ENCODE measurements around the gene CD68. TPM values are rescaled to one million over a fixed set of nuclear protein-coding genes. Genes with fewer than 3 reads are reported as not detected.

Gene CD68
- total and polyA plus RNA-seq, 7 experiments from 2014 or later: 0.12 to 176 (median 7.6) TPM

- peak within 1 kb of the TSS; percentile 79 for H3K4me3 ChIP-seq (ENCODE audit: low read length)
- Mint-ChIP-seq H3K9me3 (no peaks in the 10 kb centered on the region), H3K36me3 (peaks cover 0 to 3% (median 0%) of the 10 kb centered on the region in 5 donors), H3K27ac (peak within 1 kb of the TSS; percentile 75 to 95 (median 87)), H3K4me1 (peaks cover 7 to 19% (median 17%) of the 10 kb centered on the region in 7 donors), H3K4me3 (peak within 1 kb of the TSS; percentile 90 to 96 (median 94)), H3K27me3 (no peaks in the 10 kb centered on the region)
- no peaks in the 10 kb centered on the region for H3K9me3 ChIP-seq (ENCODE audit: control insufficient read depth in 2 of 3, low read length in 3 of 3)
- H3K4me1 ChIP-seq (ENCODE audit: control insufficient read depth in 2 of 2, insufficient read depth in 2 of 2, low read length in 2 of 2): peaks cover 5% of the 10 kb centered on the region in 2 donors
- H3K27me3 ChIP-seq (ENCODE audit: control insufficient read depth in 2 of 2, insufficient read depth in 2 of 2, low read length in 2 of 2): no peaks in the 10 kb centered on the region
- peak; percentile 47 to 87 (median 72) for DNase-seq
- POLR2A ChIA-PET: interaction anchor here (0.7 to 3.0 kb wide), 20 partner anchors 7 to 255 kb away, joined by 3 to 76 read pairs (median 4); partner anchors contain the start of genes ATP1B2, FXR2, MPDU1 and POLR2A
- peak within 1 kb of the TSS; percentile 93 for H3K27ac ChIP-seq (ENCODE audit: low read depth, low read length)
- CTCF ChIA-PET: interaction anchor here (0.6 to 2.2 kb wide), 9 partner anchors 8 to 576 kb away, joined by 3 to 18 read pairs (median 3); partner anchors contain the start of genes FXR2, SOX15, TP53 and WRAP53
- ATAC-seq: peak; percentile 97
- intact Hi-C loops (cut with micrococcal nuclease): loop anchor here (1.0 kb wide), 3 partner anchors 12 to 61 kb away; partner anchors contain the start of genes ATP1B2 (in 2 of the 2) and WRAP53 (in 2 of the 2)
- peaks cover 0 to 3% (median 0%) of the 10 kb centered on the region in 3 experiments for H3K36me3 ChIP-seq (ENCODE audit: control insufficient read depth in 2 of 3, insufficient read depth in 3 of 3, low read length in 3 of 3)
Measured at GRCh38 chr17:7627250-7628121, 48.0 kb downstream of the CD68 start, which contains the start of gene SAT2. Gene SAT2 (minus strand): TSS chr17:7627821. CDS start chr17:7627635, 186 bp downstream.

DNA sequence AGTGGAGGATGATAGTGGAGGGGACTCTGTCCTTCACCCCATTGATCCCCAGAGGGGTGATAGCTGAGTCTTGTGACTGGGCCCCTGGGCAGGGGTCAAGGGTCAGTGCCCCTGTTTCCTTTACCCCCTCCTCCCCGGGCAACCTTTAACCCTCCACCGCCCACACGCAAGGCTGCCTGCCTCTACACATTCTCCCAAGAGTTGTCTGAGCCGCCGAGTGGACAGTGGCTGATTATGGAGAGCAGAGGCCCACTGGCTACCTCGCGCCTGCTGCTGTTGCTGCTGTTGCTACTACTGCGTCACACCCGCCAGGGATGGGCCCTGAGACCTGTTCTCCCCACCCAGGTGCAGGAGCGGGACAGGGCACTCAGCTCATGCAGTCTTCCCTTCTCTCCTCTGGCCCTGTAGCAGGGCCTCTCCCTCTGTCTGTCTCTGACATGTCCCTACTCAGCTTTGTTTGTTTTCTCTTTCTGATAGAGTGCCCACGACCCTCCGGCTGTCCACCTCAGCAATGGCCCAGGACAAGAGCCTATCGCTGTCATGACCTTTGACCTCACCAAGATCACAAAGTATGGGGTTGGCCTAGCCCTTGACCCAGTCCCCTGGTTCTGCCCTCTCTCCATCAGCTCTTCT lies 50.6 kb downstream of the CD68 start, which contains the start of gene SHBG:
Gene SHBG, plus strand, starts transcription at position 197 of the 633 bp plus-strand sequence. Its CDS starts 38 bp downstream, at position 235.
- Histone ChIP-seq H3K9me3 (ENCODE audit: control insufficient read depth in 2 of 3, low read length in 3 of 3) (no peaks in the 10 kb centered on the region), H3K4me1 (ENCODE audit: control insufficient read depth in 2 of 2, insufficient read depth in 2 of 2, low read length in 2 of 2) (peaks cover 5% of the 10 kb centered on the region in 2 donors), H3K27me3 (ENCODE audit: control insufficient read depth in 2 of 2, insufficient read depth in 2 of 2, low read length in 2 of 2) (no peaks in the 10 kb centered on the region), H3K27ac (ENCODE audit: low read depth, low read length) (no peak within 1 kb of the TSS), H3K36me3 (ENCODE audit: control insufficient read depth in 2 of 3, insufficient read depth in 3 of 3, low read length in 3 of 3) (peaks cover 0 to 3% (median 0%) of the 10 kb centered on the region in 3 experiments), H3K4me3 (ENCODE audit: low read length) (no peak within 1 kb of the TSS)
- ChIA-PET CTCF (interaction anchor here (0.5 kb wide), 1 partner anchor 359 kb away, joined by 5 read pairs; no protein-coding TSS in a partner anchor), POLR2A (interaction anchor here (1.1 to 3.6 kb wide), 4 partner anchors 15 to 227 kb away, joined by 3 to 31 read pairs (median 4); partner anchors contain the start of genes ATP1B2, FXR2, TP53 and WRAP53)
- DNase-seq (no peak), ATAC-seq (no peak)
- Mint-ChIP-seq H3K4me1 (peaks cover 7 to 19% (median 18%) of the 10 kb centered on the region in 7 donors), H3K4me3 (peak within 1 kb of the TSS in 8 of 10 donors; percentile 4 to 49 (median 25)), H3K9me3 (no peaks in the 10 kb centered on the region), H3K27ac (peak within 1 kb of the TSS in 3 of 9 donors; percentile 1 to 85 (median 52)), H3K27me3 (no peaks in the 10 kb centered on the region), H3K36me3 (peaks cover 0 to 3% (median 0%) of the 10 kb centered on the region in 5 donors)
- intact Hi-C loops (cut with micrococcal nuclease): no loop called here

Other genes with a start within 250 kb of the CD68 start
- gene ACAP1, start 243.1 kb upstream of the CD68 start, total RNA-seq: 100 to 1,000 TPM; 482 to 708 (median 599) TPM
- gene ACAP1, start 243.1 kb upstream of the CD68 start, polyA plus RNA-seq: 100 to 1,000 TPM; 234 to 337 TPM
- gene KCTD11, start 227.5 kb upstream of the CD68 start, total RNA-seq: 10 to 100 TPM in 1 of 5 experiments, 1 to 10 TPM in 4; 2.7 to 13.7 (median 4.0) TPM
- gene KCTD11, start 227.5 kb upstream of the CD68 start, polyA plus RNA-seq: 1 to 10 TPM in 1 of 2 donors, under 1 TPM in 1; 0.83 to 1.1 TPM
- not detected for gene TMEM95, start 224.5 kb upstream of the CD68 start, total RNA-seq
- not detected for gene TMEM95, start 224.5 kb upstream of the CD68 start, polyA plus RNA-seq
- 10 to 100 TPM in 4 of 5 experiments, 1 to 10 TPM in 1; 1.5 to 23.4 (median 13.9) TPM for gene TNK1, start 198.5 kb upstream of the CD68 start, total RNA-seq
- 1 to 10 TPM; 5.8 to 7.4 TPM for gene TNK1, start 198.5 kb upstream of the CD68 start, polyA plus RNA-seq
- 100 to 1,000 TPM in 1 of 5 experiments, 10 to 100 TPM in 4; 74.8 to 142 (median 85.0) TPM for gene PLSCR3, start 185.1 kb upstream of the CD68 start, total RNA-seq
- gene PLSCR3, start 185.1 kb upstream of the CD68 start, polyA plus RNA-seq: 100 to 1,000 TPM; 162 to 212 TPM
- gene TMEM256, start 175.5 kb upstream of the CD68 start, total RNA-seq: 10 to 100 TPM; 31.5 to 58.5 (median 48.2) TPM
- gene TMEM256, start 175.5 kb upstream of the CD68 start, polyA plus RNA-seq: 10 to 100 TPM; 45.2 to 64.9 TPM
- 10 to 100 TPM in 3 of 5 experiments, 1 to 10 TPM in 2; 1.6 to 17.8 (median 11.9) TPM for gene NLGN2, start 171.8 kb upstream of the CD68 start, total RNA-seq
- under 1 TPM; 0.20 to 0.28 TPM for gene NLGN2, start 171.8 kb upstream of the CD68 start, polyA plus RNA-seq
- not detected for gene SPEM1, start 159.3 kb upstream of the CD68 start, total RNA-seq
- not detected for gene SPEM1, start 159.3 kb upstream of the CD68 start, polyA plus RNA-seq
- not detected for gene SPEM2, start 154.0 kb upstream of the CD68 start, total RNA-seq
- not detected for gene SPEM2, start 154.0 kb upstream of the CD68 start, polyA plus RNA-seq
- not detected for gene SPEM3, start 150.8 kb upstream of the CD68 start, total RNA-seq
- not detected for gene SPEM3, start 150.8 kb upstream of the CD68 start, polyA plus RNA-seq
- 10 to 100 TPM in 3 of 5 experiments, 1 to 10 TPM in 2; 8.2 to 19.1 (median 16.5) TPM for gene TMEM102, start 144.2 kb upstream of the CD68 start, total RNA-seq
- 10 to 100 TPM in 1 of 2 donors, 1 to 10 TPM in 1; 8.5 to 26.1 TPM for gene TMEM102, start 144.2 kb upstream of the CD68 start, polyA plus RNA-seq
- 10 to 100 TPM in 1 of 5 experiments, 1 to 10 TPM in 4; 2.8 to 39.7 (median 3.4) TPM for gene FGF11, start 140.1 kb upstream of the CD68 start, total RNA-seq
- under 1 TPM in 1 of 2 donors, not detected in 1; 0.09 TPM for gene FGF11, start 140.1 kb upstream of the CD68 start, polyA plus RNA-seq
- gene CHRNB1, start 134.6 kb upstream of the CD68 start, total RNA-seq: 10 to 100 TPM in 1 of 5 experiments, 1 to 10 TPM in 4; 6.0 to 14.6 (median 7.2) TPM
- gene CHRNB1, start 134.6 kb upstream of the CD68 start, polyA plus RNA-seq: 10 to 100 TPM; 14.9 to 24.8 TPM
- gene ZBTB4, start 100.0 kb upstream of the CD68 start, total RNA-seq: 10 to 100 TPM; 30.3 to 89.2 (median 64.1) TPM
- gene ZBTB4, start 100.0 kb upstream of the CD68 start, polyA plus RNA-seq: 10 to 100 TPM; 15.3 to 25.5 TPM
- under 1 TPM in 1 of 5 experiments, not detected in 4; 0.16 TPM for gene SLC35G6, start 98.2 kb upstream of the CD68 start, total RNA-seq
- not detected for gene SLC35G6, start 98.2 kb upstream of the CD68 start, polyA plus RNA-seq
- 100 to 1,000 TPM; 165 to 501 (median 225) TPM for gene POLR2A, start 95.3 kb upstream of the CD68 start, total RNA-seq
- gene POLR2A, start 95.3 kb upstream of the CD68 start, polyA plus RNA-seq: 10 to 100 TPM; 43.6 to 82.4 TPM
- gene TNFSF12, start 30.6 kb upstream of the CD68 start, total RNA-seq: 10 to 100 TPM; 27.3 to 82.4 (median 36.9) TPM
- 10 to 100 TPM; 25.4 to 36.1 TPM for gene TNFSF12, start 30.6 kb upstream of the CD68 start, polyA plus RNA-seq
- 10 to 100 TPM in 1 of 5 experiments, 1 to 10 TPM in 4; 2.0 to 45.6 (median 4.4) TPM for gene TNFSF13, start 20.9 kb upstream of the CD68 start, total RNA-seq
- gene TNFSF13, start 20.9 kb upstream of the CD68 start, polyA plus RNA-seq: 1 to 10 TPM; 1.1 to 1.5 TPM
- 10 to 100 TPM; 35.0 to 43.8 (median 40.8) TPM for gene SENP3, start 17.7 kb upstream of the CD68 start, total RNA-seq
- 10 to 100 TPM; 13.2 to 20.6 TPM for gene SENP3, start 17.7 kb upstream of the CD68 start, polyA plus RNA-seq
- gene MPDU1, start 4.2 kb downstream of the CD68 start, total RNA-seq: 10 to 100 TPM; 25.4 to 79.8 (median 31.4) TPM
- gene MPDU1, start 4.2 kb downstream of the CD68 start, polyA plus RNA-seq: 10 to 100 TPM; 39.1 to 52.3 TPM
- gene SOX15, start 10.5 kb downstream of the CD68 start, total RNA-seq: 1 to 10 TPM in 2 of 5 experiments, under 1 TPM in 3; 0.44 to 1.6 (median 0.56) TPM
- gene SOX15, start 10.5 kb downstream of the CD68 start, polyA plus RNA-seq: not detected
- gene FXR2, start 35.3 kb downstream of the CD68 start, total RNA-seq: 10 to 100 TPM; 24.6 to 46.9 (median 34.0) TPM
- gene FXR2, start 35.3 kb downstream of the CD68 start, polyA plus RNA-seq: 10 to 100 TPM in 1 of 2 donors, 1 to 10 TPM in 1; 5.5 to 21.6 TPM
- 10 to 100 TPM; 26.5 to 95.0 (median 77.2) TPM for gene SAT2, start 48.2 kb downstream of the CD68 start, total RNA-seq
- 10 to 100 TPM; 42.0 to 47.2 TPM for gene SAT2, start 48.2 kb downstream of the CD68 start, polyA plus RNA-seq
- gene SHBG, start 50.5 kb downstream of the CD68 start, total RNA-seq: not detected
- not detected for gene SHBG, start 50.5 kb downstream of the CD68 start, polyA plus RNA-seq
- gene ATP1B2, start 71.3 kb downstream of the CD68 start, total RNA-seq: 1 to 10 TPM in 1 of 5 experiments, under 1 TPM in 4; 0.12 to 1.1 (median 0.29) TPM
- not detected for gene ATP1B2, start 71.3 kb downstream of the CD68 start, polyA plus RNA-seq
- 100 to 1,000 TPM in 3 of 5 experiments, 10 to 100 TPM in 2; 57.9 to 226 (median 104) TPM for gene TP53, start 107.9 kb downstream of the CD68 start, total RNA-seq
- 10 to 100 TPM; 30.9 to 32.5 TPM for gene TP53, start 107.9 kb downstream of the CD68 start, polyA plus RNA-seq
- 10 to 100 TPM in 2 of 5 experiments, 1 to 10 TPM in 3; 6.7 to 21.1 (median 9.6) TPM for gene WRAP53, start 108.8 kb downstream of the CD68 start, total RNA-seq
- gene WRAP53, start 108.8 kb downstream of the CD68 start, polyA plus RNA-seq: 10 to 100 TPM in 1 of 2 donors, 1 to 10 TPM in 1; 9.6 to 18.9 TPM
- not detected for gene EFNB3, start 125.6 kb downstream of the CD68 start, total RNA-seq
- not detected for gene EFNB3, start 125.6 kb downstream of the CD68 start, polyA plus RNA-seq
- gene DNAH2, start 138.1 kb downstream of the CD68 start, total RNA-seq: under 1 TPM in 1 of 5 experiments, not detected in 4; 0.03 TPM
- not detected for gene DNAH2, start 138.1 kb downstream of the CD68 start, polyA plus RNA-seq